C4-2B (cell line): Measurements from ENCODE around the gene VSIG10.

Experiments
- H3K27ac ChIP-seq: fragments of 450-650 bp; 2 replicates; pipeline ENCODE4 v1.5.1; 2017
- CTCF ChIP-seq: fragments of 450-650 bp; conservative IDR thresholded peaks from 2 replicates; pipeline ENCODE4 v1.5.1; 2017; ENCODE audit warnings: mild to moderate bottlenecking
- ZFX ChIP-seq: fragments of 450-650 bp; IDR thresholded peaks from 2 replicates; pipeline ENCODE4 v1.6.1; 2017

The VSIG10 gene

GRCh38 chr12:118065380-118065779 is 38.4 kb downstream of the VSIG10 start:
- TF ChIP-seq CTCF (no peak), ZFX (no peak)
- no peak overlapping the region for H3K27ac ChIP-seq

GRCh38 chr12:118064608-118065007 is 39.2 kb downstream of the VSIG10 start:
- no peak for TF ChIP-seq ZFX
- no peak for TF ChIP-seq CTCF
- no peak overlapping the region for H3K27ac ChIP-seq

GRCh38 chr12:118063576-118064391 is 40.0 kb downstream of the VSIG10 start:
- peak overlapping the region; percentile 96 for H3K27ac ChIP-seq
- TF ChIP-seq ZFX (no peak), CTCF (no peak)

DNA sequence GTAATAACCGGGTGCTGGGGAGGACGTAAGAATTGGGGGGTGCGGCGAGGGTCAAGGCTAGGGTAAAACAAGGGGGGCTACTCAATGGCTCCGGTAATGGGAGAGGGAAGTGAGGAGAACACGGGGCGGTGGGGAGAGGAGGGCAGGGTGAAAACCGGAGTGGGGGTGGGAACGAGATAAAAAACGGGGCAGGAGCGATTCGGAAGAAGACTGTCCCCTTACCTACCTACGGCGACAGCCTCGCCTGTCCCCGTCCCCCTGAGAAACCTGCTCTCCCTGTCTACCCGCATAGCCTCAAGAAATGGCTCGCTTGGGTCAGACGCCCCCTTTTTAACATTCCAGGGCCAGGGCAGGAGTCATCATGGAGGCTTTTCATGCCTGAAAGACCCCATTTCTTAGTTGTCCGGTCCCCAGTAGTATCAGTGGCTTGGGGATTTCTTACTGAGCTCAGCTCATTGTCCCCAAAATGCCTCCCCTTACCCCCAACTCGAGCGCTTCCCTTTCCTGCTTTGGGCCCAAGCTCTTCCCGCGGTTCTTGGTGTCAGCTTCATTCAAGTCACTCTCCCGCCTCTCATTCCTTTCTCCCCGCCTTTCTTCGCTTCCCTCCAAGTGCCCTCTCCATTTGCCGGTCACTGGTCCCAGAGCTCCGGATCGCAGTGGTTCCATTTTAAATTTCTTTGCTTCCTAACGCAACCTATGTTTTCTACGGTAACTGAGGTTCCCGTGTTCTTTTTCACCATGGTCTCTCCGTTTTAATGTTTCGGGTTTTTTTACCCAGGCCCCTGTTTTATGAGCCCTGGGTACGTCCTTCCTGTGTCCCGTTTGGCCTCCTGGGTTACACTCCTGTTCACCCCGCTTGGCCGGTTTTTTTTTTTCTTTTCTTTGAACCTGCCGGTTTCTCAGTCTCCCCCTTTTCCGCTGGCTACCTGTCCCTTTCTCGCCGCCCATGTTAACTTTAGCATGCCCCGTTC is 41.7 kb downstream of the VSIG10 start:
- TF ChIP-seq CTCF, result no peak
- TF ChIP-seq ZFX, result no peak
- H3K27ac ChIP-seq, result peak overlapping the region; percentile 96

GRCh38 chr12:118061011-118061872 is 42.6 kb downstream of the VSIG10 start, which contains the start of gene WSB2:
Gene WSB2, minus strand, starts transcription at chr12:118061179. Its CDS starts 131 bp downstream, at chr12:118061048.
- TF ChIP-seq ZFX (peak; percentile 47), CTCF (no peak)
- H3K27ac ChIP-seq, result peak within 1 kb of the TSS; percentile 96

DNA sequence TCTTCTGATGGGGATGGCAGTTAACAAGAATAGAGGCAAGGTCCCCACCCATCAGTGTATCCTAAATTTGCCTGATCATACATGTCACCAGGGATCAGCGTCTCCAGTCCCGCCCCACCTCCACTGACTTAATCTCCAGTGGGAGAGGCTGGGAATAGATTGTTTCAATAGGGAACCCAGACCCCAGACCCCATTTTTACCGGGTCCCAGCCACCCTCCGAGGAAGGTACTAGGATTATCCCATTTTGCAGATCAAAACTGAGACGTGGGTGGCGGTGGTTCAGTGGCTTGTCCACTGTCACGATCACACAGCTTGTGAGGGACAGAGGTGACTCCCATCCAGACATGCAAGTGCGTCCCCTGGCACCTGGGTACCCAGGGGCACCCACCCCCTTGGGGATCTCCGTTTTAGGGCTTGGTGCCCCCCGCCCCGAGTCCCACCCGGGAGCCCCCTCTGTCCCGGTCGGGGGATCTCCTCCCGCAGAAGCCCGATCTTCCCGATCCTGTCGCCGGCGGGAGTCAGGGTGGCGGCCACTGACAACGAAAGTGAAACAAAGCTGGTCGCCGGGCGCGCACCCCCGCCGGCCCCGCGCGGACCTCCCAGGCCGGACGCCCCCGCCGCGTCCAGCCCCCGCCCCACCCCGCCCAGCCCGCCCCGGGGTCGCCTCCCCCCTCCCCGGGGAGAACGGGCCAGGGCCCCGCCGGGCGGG is 43.4 kb downstream of the VSIG10 start:
- no peak for TF ChIP-seq CTCF
- TF ChIP-seq ZFX, result no peak

More for the DNA sequence above, 43.4 kb downstream of the VSIG10 start:
- H3K27ac ChIP-seq, result peak overlapping the region; percentile 96
